H1 (cell line): ENCODE results near the gene ADARB2. TPM values are rescaled to one million over a fixed set of nuclear protein-coding genes. Genes with fewer than 3 reads are reported as not detected.

ENCODE experiments used
- HDAC2 ChIP-seq, 2 experiments: fragments of 300-600 bp in 1 of 2; sonication (generic) in 1 of 2; IDR thresholded peaks; 2 replicates each; pipeline ENCODE4 v1.6.1; 2011 to 2012; ENCODE audit warnings: low read depth in 2 of 2, low read length in 2 of 2, mild to moderate bottlenecking in 2 of 2, moderate library complexity in 2 of 2, borderline replicate concordance in 1 of 2, inconsistent platforms in 1 of 2
- JUN ChIP-seq: IDR thresholded peaks from 2 replicates; pipeline ENCODE4 v1.6.1; 2011; ENCODE audit warnings: low read depth, mild to moderate bottlenecking, improper control_type of control experiment, low read length
- JUND ChIP-seq: IDR thresholded peaks from 2 replicates; pipeline ENCODE4 v1.6.1; 2011; ENCODE audit warnings: mild to moderate bottlenecking, improper control_type of control experiment, low read length
- MAFK ChIP-seq: IDR thresholded peaks from 2 replicates; pipeline ENCODE4 v1.6.1; 2012; ENCODE audit warnings: low read depth, mild to moderate bottlenecking, improper control_type of control experiment, low read length
- SIX5 ChIP-seq: IDR thresholded peaks from 2 replicates; pipeline ENCODE4 v1.6.1; 2011; ENCODE audit warnings: mild to moderate bottlenecking, low read depth, low read length
- polyA plus RNA-seq, 7 experiments: library from polyadenylated mRNA; depleted of rRNA in 3 of 7; stranded (reverse) in 5 of 7; unstranded in 2 of 7; fragments of >200 nt in 5 of 7; fragments of 200-250 nt in 2 of 7; gene quantifications; 1 replicate in 5 of 7; 2 replicates in 1 of 7; 4 replicates in 1 of 7; pipeline versions ENCODE4 v1.2.1 to v1.2.3, GENCODE V29; 2011 to 2013; ENCODE audit warnings: missing spikeins in 2 of 7, mixed read lengths in 2 of 7
- total RNA-seq: library from RNA; stranded (reverse); fragmentation: NEBNext Ultra II Directional; extraction: Animal tissue kit (Norgen Biotek cat#: 25700); gene quantifications from 2 replicates; pipeline ENCODE4 v1.2.1, GENCODE V29; 2021

The ADARB2 gene
- total and polyA plus RNA-seq, 2 of the 8 experiments (the other 6 are each of a cell fraction or from before 2014, with no cell fraction given), result 2.2 to 2.8 TPM

DNA sequence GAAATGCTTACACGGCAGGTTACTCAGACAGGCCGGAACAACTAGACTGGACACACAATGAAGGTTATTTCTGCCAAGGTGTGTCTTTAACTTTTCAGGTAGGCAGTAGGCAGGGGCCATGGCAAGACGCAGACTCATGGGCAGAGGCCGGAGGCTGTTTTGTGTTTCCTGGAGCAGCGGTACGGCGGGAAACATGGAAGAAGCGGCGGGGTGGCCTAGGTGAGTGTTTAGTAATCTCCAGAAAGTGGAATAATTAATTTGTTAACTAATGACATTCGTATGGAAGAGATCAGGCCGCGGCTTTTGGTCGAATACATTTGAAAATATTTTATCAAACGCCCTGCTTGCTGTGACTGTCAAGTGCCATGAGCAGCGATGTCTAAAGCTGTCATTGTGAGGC is 403.3 kb downstream of the ADARB2 start (continued):
- TF ChIP-seq MAFK (no peak), HDAC2 (IDR thresholded peaks at IDR 0.05; ENCODE audit: borderline replicate concordance in 1 of 2, low read depth in 2 of 2, low read length in 2 of 2) (no peak), JUN (no peak), JUND (no peak), SIX5 (no peak)
